MCF 10A (cell line): Measurements from ENCODE around the gene LARP4B. TPM values are rescaled to one million over a fixed set of nuclear protein-coding genes. Genes with fewer than 3 reads are reported as not detected.

Experiments
- BruUV-seq: library from RNA; stranded (reverse); fragments of 400-500 nt; replicated peaks from 2 replicates; lab custom pipeline; 2021; lab: Mats Ljungman, UMichigan
- CTCF ChIA-PET: fragments of 300-600 bp; sonication (Branson Sonifier 250); formaldehyde crosslinking; extraction: SDS; loops from one replicate; lab custom pipeline; 2021; ENCODE audit warnings: antibody characterized with exemption, inconsistent platforms; lab: Yijun Ruan, JAX
- POLR2A ChIA-PET: fragments of 300-600, 350-650 bp; sonication (Branson Sonifier 250); formaldehyde crosslinking; extraction: SDS; loops from one replicate; lab custom pipeline; 2020; ENCODE audit warnings: antibody characterized with exemption, inconsistent platforms; lab: Yijun Ruan, JAX
- DNase-seq: peaks from one replicate; pipeline ENCODE4 v3.0.0-alpha.2; 2018; ENCODE audit not compliant: unreplicated experiment
- H3K27ac Mint-ChIP-seq: one replicate; pipeline ENCODE4 v1.8.0; 2022; ENCODE audit warnings: mild to moderate bottlenecking, low read depth, mixed read lengths; ENCODE audit not compliant: unreplicated experiment
- H3K27me3 Mint-ChIP-seq: one replicate; pipeline ENCODE4 v1.8.0; 2022; ENCODE audit warnings: mixed read lengths; ENCODE audit not compliant: insufficient read depth, unreplicated experiment
- H3K36me3 Mint-ChIP-seq: one replicate; pipeline ENCODE4 v1.8.0; 2022; ENCODE audit warnings: mild to moderate bottlenecking, moderate library complexity, mixed read lengths; ENCODE audit not compliant: insufficient read depth, unreplicated experiment
- H3K4me1 Mint-ChIP-seq: one replicate; pipeline ENCODE4 v1.8.0; 2022; ENCODE audit warnings: mixed read lengths; ENCODE audit not compliant: insufficient read depth, unreplicated experiment
- H3K4me3 Mint-ChIP-seq: one replicate; pipeline ENCODE4 v1.8.0; 2022; ENCODE audit warnings: mild to moderate bottlenecking, moderate library complexity, mixed read lengths; ENCODE audit not compliant: unreplicated experiment
- H3K9me3 Mint-ChIP-seq: one replicate; pipeline ENCODE4 v1.8.0; 2022; ENCODE audit warnings: mixed read lengths; ENCODE audit not compliant: unreplicated experiment
- CTCF ChIP-seq: fragments of 200-600 bp; IDR thresholded peaks from one replicate; pipeline ENCODE4 v1.8.0; 2022; ENCODE audit warnings: antibody characterized with exemption, mild to moderate bottlenecking; ENCODE audit not compliant: unreplicated experiment
- intact Hi-C: fragments of 100-400 bp; cut with micrococcal nuclease; formaldehyde crosslinking; loops from 2 replicates; pipeline ENCODE4 v1.14.1; 2022
- total RNA-seq: library from RNA; stranded (reverse); gene quantifications from 2 replicates; pipeline ENCODE4 v1.2.3, GENCODE V29; 2022

The LARP4B gene
- total RNA-seq, 1 experiment from 2014 or later: 131 TPM

- intact Hi-C loops: no loop called here
- H3K4me3 Mint-ChIP-seq: no peak overlapping the region
- no peaks in the 10 kb centered on the region for H3K4me1 Mint-ChIP-seq
- no peak overlapping the region for H3K27ac Mint-ChIP-seq
- H3K9me3 Mint-ChIP-seq: no peaks in the 10 kb centered on the region
- no peak for TF ChIP-seq CTCF
- BruUV-seq: no TSS peak
- POLR2A ChIA-PET: no interaction called here
- H3K27me3 Mint-ChIP-seq: no peaks in the 10 kb centered on the region
- CTCF ChIA-PET: no interaction called here
- no peak for DNase-seq
- peaks cover 86% of the 10 kb centered on the region for H3K36me3 Mint-ChIP-seq
These were observed 109.3 kb downstream of the LARP4B start for GRCh38 chr10:822197-822596.

- TF ChIP-seq CTCF: no peak
- Mint-ChIP-seq H3K9me3 (no peaks in the 10 kb centered on the region), H3K27me3 (no peaks in the 10 kb centered on the region), H3K4me3 (no peak overlapping the region), H3K36me3 (peaks cover 87% of the 10 kb centered on the region), H3K4me1 (no peaks in the 10 kb centered on the region), H3K27ac (peak overlapping the region; percentile 44)
- intact Hi-C loops: no loop called here
- ChIA-PET CTCF (no interaction called here), POLR2A (no interaction called here)
- DNase-seq: peak; percentile 24
- no TSS peak for BruUV-seq
These were observed 110.2 kb downstream of the LARP4B start for GRCh38 chr10:821322-821721.

GRCh38 chr10:819816-820215 is 111.7 kb downstream of the LARP4B start:
- Mint-ChIP-seq H3K4me1 (no peaks in the 10 kb centered on the region), H3K27me3 (no peaks in the 10 kb centered on the region), H3K4me3 (no peak overlapping the region), H3K9me3 (no peaks in the 10 kb centered on the region), H3K27ac (peak overlapping the region; percentile 49), H3K36me3 (peaks cover 77% of the 10 kb centered on the region)
- CTCF ChIA-PET: no interaction called here
- POLR2A ChIA-PET: no interaction called here
- intact Hi-C loops: no loop called here
- BruUV-seq: no TSS peak
- no peak for DNase-seq
- TF ChIP-seq CTCF: no peak

- BruUV-seq: no TSS peak
- Mint-ChIP-seq H3K9me3 (no peaks in the 10 kb centered on the region), H3K27me3 (no peaks in the 10 kb centered on the region), H3K27ac (peak overlapping the region; percentile 49), H3K36me3 (peaks cover 77% of the 10 kb centered on the region), H3K4me3 (no peak overlapping the region), H3K4me1 (no peaks in the 10 kb centered on the region)
- ChIA-PET CTCF (no interaction called here), POLR2A (interaction anchor here (0.6 kb wide), 1 partner anchor 36 kb away, joined by 3 read pairs; no protein-coding TSS in a partner anchor)
- DNase-seq: no peak
- intact Hi-C loops: no loop called here
- no peak for TF ChIP-seq CTCF
These were observed 112.2 kb downstream of the LARP4B start for GRCh38 chr10:819326-819725.
